HG03103 (cell line): Measurements from ENCODE around the gene SSU72.
"Not testable (repeated sequence)": the region's sequence is repeated elsewhere in the genome, so short reads cannot be mapped to it uniquely, and the experiment has no call there.

Experiments
- ATAC-seq: cut with Tn5 transposase; IDR thresholded peaks from one replicate; pipeline ENCODE4 v1.9.1; 2021; ENCODE audit warnings: low read depth; ENCODE audit not compliant: unreplicated experiment

SSU72 gene

DNA sequence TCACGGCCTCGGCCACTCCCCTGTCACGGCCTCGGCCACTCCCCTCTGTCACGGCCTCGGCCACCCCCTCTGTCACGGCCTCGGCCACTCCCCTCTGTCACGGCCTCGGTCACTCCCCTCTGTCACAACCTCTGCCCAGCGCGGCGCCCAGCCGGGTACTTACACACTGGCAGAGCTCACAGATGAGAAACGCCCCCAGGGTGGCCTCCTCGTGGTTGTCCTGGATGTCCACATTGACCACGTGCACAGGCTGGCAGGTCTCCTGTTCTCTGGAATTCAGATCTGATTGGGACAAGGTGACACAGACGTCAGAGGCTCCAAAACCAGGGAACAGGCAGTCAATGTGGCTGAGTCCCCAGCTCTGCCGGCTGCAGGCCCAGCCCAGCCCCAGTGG is 31.0 kb downstream of the SSU72 start:
- no peak for ATAC-seq

DNA sequence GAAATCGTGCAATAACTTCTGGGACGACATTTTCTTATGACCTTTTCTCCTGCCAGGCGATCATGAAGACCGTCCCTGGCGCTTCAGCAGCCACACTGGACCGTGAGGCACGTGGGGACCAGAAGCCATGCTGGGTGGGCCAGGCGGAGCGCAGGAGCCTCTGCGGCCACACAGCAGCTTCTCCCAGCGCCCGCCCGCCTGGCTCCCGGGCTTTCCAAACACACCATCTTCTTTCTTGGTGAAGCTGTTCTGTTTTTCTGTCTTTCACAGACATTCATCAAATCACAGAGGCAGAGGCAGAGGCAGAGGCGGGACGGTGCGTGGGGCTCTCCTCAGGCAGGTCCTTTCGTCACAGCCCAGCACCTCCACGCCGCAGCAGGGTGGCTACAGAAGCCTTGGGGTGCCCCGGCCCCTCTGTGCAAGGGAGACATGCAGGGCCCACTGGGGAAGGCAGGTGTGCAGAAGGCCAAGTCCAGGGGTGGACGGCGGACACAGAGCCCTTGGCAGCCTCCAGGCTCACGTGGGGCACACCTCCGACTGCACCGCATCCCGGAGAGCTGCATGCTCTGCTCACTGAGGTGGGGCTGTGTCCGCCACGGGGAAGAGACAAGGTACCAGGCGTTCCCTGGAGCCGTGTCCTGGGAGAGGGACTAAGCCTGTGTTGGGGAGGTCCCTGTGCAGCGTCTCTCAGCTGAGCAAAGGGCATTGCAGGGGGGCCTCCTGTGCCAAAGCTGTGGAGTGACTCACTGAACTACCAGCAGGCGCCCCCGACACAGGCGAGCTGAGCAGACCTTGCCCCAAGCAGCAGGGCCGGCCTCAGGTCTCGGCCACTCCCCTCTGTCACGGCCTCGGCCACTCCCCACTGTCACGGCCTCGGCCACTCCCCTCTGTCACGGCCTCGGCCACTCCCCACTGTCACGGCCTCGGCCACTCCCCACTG is 31.6 kb downstream of the SSU72 start:
- ATAC-seq: no peak

DNA sequence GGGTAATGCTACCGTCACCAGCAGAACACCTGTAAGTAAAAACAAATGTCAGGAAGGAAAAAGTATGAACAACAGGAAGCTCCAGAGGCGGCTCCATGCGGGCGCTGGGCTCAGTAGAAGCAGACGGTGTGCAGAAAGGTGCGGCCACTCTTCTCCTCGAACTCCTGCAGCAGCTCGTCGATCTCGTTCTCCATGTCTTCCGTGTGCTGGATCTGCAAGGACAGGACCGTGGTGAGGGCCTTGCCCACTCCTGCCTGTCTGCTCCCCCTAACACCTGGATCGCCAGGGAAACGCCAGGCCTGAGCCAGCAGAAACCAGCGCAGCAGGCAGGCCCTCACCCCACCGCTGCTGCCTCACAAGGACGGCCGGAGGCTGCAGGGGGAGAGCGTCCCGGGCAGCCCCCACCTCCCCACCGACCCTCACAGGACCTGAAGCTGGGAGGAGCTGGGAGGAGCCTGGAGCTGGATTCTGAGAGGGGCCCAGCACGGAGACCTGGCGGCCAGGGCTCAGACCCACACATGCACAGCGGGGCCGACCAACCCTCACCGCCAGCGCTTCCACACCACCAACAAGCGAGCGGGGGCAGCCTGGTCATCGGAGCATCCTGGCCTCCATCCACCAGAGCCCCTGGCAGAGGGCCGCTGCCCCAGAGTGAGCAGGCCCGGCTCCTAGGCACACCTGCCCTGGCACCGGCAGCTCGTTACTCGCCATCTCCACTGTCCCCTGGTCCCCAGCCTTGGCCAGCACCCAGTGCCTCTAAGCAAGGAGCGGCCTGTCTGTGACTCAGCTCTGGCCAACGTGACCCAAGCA is 32.5 kb downstream of the SSU72 start:
- no peak for ATAC-seq

DNA sequence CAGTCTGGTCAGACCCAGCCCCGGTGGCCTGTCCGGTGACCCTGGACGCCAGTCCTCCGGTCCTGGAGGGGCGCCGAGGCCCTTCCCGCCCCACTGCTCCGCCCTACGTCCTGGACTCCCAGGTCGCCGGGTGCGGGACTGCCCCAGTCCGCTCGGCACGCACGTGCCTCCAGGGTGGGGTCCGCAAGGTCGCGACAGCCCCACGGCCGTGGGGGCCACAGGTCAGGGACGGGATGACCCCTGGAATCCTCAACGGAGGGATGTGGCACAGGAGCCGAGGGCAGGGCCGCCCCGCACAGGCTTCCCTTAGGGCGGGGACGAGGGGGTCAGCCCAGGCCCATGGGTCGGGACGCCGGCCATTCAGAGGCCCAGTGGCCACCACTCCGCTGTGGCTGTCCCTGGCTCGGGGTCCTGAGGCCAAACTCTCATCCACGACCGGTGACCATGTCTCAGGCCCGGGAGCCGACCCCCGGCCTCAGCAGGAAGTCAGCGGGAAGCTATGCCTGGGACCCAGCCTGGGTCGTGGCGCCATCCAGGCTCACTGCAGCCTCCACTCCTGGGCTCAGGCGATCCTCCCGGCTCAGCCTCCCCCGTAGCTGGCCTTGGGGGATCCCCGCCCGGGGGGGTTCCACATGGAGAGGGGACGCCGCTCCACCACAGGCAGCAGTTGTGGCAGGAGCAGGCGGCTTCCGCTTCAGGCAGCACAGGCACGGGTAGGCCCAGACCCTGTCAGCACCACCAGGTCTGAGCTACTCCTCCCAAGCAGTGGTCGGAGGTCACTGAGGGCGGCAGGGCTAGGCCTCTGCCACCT is 33.6 kb downstream of the SSU72 start:
- ATAC-seq: no peak

DNA sequence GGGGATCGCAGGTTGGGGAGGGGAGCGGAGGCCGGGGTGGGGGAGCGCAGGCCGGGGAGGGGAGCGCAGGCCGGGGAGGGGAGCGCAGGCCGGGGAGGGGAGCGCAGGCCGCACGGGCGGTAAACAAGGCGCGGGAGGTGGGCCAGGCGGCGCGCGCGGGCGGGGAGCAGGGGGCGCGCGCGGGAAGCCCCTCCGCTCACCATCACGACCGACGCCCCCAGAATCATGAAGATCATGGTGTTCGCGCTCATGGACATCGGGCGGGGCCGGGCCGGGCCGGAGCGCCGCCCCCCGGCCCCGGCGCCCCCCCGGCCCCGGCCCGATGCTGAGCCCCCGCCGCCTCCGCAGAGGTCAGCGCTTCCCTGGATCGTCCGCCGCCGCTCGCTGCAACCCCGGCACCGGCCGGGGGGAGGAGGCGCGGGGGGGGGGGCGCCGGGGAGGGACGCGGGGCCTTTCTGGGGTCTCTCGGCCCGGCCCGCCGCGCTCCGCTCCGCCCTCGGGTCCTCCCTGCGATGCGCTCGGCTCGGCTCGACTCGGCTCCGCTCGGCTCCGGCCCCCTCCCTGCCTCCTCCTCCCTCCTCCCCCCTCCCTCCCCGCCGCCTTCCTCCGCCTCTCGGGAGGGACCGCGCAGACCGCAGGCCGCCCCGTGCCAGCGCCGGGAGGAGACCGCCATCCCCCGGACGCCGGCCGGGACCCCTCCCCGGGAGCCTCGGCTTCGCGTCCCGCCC is 34.4 kb downstream of the SSU72 start, which contains the start of gene TMEM240:
TSS of gene TMEM240 (minus strand) at position 535 of the 728 bp plus-strand sequence. CDS start at position 257, 278 bp downstream.
- ATAC-seq: no peak

DNA sequence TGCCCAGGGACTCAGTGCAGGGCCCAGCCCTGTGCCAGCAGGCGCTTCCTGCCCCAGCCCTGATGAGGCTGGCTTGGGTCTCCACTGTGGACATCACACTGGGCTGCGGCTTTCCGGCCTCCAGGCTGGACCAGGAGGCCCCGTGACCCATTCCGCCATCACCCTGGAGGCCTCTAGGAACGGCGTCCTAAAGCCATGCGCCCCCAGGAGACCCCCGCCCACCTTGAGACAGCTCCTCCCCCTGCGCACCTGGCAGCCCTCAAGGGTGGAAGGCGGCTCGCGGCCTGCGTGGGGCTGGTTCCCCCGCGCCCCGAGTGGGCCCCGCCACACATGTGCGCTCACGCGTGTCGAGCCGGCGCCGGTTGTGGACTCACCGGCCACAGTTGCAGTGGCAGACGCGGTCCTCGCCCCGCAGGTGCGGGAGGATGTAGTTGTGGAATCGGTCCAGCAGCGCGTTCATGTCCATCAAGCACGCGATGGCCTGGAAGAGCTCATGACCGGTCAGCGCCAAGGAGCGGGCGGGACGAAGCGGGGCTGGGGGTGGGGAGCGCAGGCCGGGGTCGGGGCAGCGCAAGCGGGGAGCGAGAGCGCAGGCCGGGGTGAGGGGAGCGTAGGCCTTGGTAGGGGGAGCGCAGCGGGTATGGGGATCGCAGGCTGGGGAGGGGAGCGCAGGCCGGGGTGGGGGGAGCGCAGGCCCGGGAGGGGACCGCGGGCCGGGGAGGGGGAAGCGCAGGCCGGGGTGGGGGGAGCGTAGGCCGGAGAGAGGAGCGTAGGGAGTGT is 35.2 kb downstream of the SSU72 start:
- no peak for ATAC-seq

DNA sequence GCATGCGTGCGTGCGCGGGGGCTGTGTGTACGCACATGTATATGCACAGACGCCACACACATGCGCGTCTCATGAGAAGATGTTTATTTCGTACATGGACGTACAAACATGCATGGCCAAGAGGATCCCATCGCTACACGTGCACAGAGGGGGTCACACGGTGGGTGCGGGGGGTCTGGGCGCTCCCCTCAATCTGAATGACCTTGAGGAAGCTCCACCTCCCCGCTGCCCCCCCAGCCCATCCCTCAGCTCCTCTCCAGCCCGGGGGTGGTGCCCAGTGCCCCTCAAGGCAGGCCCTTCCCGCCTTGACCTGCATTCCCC is 35.7 kb downstream of the SSU72 start:
- ATAC-seq: no peak

DNA sequence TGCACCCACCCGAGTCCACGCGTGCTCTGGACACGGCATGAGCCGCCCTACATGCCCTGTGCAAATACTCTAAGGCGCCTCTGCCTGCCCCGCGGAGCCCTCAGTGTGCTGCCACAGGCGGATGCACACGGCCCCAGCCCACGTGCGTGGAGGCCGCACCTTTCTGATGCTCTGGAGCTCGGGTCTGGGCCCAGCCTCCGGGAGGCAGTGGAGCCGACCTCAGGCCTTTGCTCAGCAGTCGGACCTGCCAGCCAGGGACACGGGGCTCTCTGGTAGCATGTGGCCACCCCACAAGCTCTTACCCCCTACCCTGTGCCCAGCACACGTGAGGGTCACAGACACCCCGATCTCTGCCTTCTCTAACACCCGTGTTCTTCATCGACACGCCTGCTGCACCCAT is 36.3 kb downstream of the SSU72 start:
- ATAC-seq: no peak

DNA sequence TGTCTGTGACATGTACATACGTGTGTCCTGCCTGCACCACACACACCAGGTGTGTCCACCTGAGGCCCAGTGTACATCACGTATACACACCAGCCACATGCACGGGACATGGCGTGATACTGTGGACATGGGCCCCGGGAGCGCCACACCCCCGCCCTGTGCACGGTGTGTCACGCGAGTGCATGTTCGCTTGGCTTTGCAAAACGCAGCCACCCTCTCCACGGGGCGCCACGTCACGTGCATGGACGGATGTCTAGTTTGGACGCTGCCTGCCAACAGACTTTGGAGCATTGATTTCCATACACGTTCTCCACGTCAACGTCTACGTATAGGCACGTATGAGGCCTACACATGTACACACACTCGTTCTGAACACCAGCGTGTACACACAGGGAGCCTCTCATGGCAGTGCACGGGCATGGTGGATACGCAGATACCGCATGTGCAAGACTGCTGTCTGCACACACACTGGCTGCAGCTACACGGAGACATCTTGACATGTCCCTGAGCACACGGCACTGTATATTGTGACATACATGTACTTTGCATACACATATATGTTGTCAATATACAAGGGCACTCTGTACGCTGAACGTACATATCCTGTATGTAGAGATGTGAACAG is 36.9 kb downstream of the SSU72 start:
- ATAC-seq: no peak

DNA sequence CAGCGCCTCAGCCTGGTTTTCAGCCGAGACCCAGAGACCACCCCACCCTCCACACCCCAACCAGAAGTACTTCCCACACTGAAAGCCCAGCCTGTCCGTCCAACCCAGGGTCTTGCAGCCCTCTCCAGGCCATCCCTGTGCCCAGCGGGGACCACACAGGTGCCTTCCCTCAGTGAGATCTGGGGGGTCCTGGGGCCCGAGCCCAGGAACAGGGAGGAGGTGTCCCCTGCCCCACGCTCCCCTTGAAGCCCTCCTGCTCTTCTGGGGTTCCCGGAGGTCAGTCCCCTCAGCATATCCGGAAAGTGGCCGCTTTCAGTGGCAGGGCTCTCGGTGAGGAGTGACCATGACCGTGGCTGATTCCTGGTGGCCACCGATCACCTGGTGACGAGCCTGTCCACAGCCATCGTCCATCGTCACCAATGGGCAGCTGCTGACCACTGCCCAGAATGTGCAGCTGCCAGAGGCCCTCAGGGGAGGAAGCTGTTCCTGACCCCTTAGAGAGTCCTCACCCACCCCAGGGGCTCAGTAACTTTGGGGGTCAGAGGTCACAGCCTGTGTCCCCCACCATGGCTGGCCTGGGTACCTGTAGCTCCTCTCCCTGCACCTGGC is 37.6 kb downstream of the SSU72 start:
- ATAC-seq: no peak

DNA sequence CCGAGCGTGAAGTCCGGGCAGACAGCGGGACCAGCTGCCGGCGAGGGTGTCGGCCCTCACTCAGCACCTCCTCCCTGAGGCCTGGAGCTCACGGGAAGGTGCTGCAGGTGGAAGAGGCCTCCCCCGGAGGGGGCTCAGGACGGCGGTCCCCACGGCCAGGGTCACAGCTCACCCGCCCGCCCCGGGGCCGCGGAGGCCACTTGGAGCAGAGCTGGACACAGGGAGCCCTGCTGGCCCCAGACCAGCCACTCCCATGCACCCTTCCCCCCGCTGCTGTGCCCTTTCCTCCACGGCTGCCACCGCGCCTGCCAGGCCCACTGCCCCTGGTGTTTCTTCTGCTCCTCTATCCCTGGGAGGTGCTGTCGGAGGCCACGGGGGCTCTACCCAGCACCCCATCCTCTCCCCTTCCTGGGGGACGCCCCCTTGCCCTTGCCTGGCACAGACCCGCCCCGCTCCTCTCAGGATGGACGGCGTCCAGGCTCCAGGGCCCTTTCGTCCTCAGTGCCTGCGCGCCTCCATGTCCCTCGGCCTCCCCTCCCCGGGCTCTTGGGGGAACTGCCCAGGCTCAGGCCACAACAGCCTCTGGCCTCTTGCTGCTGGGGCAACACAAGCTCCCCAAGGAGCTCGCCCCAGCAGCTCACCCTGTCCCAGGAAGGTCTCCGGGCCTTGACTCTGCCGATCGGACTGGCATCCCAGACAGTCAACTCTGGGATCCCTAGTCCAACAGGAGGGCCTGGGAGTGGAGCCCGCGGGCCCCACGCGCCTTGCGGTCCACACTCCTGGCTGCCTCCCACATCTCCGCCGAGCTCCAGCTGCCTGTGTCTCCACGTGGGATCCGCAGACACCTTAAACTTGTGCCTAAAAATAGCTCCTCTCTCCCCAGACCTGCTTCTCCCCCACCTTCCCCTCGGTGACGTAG is 38.4 kb downstream of the SSU72 start:
- ATAC-seq: no peak

DNA sequence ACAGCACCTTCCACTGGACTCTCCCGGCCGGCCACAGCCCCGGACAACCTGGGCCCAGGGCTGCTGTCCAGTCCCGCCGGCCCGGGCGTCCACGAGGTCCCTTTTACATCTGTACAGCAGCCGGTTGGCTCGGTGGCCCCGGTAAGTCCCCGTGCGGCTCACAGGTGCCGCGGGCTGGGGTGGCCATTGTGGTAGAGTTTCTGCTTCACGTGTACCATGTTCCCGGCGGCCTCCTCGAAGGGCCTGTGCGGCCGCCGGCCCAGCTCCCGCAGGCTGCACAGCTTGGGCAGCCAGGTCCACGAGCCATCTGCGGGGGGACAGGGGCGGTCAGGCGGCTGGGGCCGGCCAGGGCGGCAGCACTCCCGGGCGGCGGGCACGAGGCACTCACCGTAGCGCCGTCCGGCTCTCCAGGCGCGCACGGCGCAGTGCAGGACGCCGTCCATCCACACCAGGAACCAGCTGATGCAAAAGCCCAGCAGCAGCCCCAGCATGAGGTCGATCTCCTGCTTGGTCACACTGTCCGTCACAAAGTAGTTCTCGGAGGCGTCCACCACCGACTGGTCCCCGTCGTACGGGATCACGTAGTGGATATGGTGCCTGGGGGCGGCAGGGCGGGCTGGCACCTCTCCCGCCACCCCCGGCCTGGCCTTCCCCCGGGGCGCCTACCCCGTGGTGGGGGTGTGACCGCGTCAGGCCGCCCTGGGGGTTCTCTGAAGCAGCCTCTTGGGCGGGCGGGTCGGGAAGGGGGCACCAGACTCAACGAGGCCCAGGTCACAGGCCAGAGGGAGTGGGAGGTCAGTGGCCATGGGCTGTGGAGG is 39.3 kb downstream of the SSU72 start:
- no peak for ATAC-seq

DNA sequence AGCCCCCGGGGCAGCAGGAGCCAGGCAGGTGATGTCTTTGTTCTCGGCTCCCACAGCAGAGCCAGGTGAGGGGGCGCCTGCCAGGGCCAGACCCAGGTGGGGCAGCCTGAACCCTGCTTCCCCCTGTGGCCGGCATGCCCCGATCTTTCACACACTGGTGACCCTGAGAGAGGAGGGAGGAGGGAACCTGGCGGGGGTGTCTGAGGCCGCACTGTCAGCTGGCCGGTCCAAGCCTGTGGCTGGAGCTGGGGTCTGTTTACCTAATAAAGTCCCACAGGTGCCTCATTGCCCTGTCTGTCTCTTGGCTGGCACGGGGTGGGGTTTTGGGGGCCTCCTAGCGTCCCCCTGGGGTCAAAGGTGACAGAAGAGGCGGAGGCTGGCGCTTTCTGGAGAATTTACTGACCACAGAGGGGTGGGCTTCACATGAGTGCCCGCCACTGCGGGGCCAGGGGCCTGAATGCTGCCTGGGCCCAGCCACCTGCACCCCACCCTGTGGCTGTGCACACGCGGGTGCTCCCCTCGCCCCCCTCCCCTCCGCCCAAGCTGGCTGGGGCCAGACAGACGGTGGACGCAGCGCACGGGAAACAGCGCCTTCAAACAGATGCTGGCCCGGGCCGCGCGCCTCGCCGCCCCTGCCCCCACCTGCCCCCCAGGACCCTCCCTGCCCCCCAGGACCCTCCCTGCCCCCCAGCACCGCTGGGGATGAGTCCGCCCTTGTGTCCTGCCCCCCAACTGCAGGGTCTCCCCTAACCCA is 40.1 kb downstream of the SSU72 start:
- ATAC-seq: no peak

DNA sequence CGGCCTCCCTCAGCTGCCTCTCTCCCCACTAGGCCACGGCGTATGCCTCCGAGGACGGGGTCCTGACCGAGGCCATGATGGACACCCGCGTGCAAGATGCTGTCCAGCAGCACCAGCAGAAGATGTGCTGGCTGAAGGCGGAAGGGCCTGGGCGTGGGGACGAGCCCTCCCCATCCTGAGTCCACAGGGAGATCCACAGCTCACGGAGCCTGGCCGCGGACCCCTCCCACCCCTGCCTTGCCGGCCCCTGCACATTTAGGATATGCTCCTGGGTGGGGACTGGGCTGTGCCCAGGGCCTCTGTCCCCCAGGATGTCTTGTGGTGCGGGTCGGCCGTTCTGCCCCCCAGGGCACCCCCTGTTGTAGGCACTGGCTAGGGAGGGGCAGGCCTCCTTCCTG is 40.8 kb downstream of the SSU72 start:
- not testable (repeated sequence) for ATAC-seq

DNA sequence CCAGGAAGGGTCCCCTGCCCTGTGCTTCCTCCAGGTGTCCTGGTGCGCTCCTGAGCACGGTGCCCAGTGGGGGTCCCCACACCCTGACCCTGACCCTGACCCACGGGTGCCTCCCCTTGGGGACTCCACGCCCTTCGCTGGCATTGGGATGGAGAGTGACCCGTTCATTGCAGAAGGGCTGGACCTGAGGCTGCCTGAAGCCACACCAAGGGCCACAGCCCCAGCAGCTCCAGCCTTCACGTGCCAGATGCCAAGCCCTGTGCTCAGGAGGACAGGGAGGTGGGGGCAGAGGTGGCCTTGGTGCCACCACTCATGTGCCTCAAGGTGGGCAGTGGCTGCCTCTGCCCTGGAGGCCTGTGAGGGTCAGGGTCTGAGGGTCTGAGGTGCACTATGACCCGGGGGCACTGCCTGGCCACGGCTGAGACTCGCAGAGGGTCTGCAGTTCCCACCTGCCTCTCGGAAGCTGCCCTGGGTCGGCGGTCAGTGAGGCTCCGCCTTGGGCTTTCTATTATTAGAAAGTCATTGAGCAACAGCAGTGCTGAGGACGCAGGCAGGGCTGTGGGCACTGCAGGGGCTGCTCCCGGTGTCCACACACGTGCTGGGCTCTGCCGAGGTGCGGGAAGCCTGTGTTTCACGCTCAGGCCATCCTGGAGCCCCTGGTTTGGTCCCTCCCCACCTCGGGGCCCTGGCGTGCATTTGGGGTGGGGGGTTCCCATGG is 41.3 kb downstream of the SSU72 start:
- not testable (repeated sequence) for ATAC-seq
